SK-N-SH treated with all-trans-retinoic acid at 6 μM for 48 hours (cell line): ENCODE data around the gene IDUA.
"Not testable (repeated sequence)": the region's sequence is repeated elsewhere in the genome, so short reads cannot be mapped to it uniquely, and the experiment has no call there.

Source experiments
- ATAC-seq: fragments of 200-7000 bp; cut with Tn5 transposase; 3 replicates; pipeline ENCODE4 v1.9.1; 2020; ENCODE audit warnings: mild to moderate bottlenecking, moderate library complexity
- ARNTL ChIP-seq: fragments of 450-650 bp; formaldehyde crosslinking; IDR thresholded peaks from 2 replicates; pipeline ENCODE4 v1.5.0; 2020; ENCODE audit warnings: low read depth, mild to moderate bottlenecking, moderate library complexity, borderline replicate concordance
- BACH2 ChIP-seq: fragments of 250-450 bp; sonication (Bioruptor Pico); IDR thresholded peaks from 2 replicates; pipeline ENCODE4 v1.9.0; 2021; ENCODE audit warnings: mild to moderate bottlenecking, borderline replicate concordance
- CREB5 ChIP-seq: fragments of 250-450 bp; sonication (Bioruptor Pico); IDR thresholded peaks from 2 replicates; pipeline ENCODE4 v1.5.1; 2020; ENCODE audit warnings: low read depth, mild to moderate bottlenecking, moderate library complexity
- CSDC2 ChIP-seq: fragments of 250-450 bp; sonication (Bioruptor Pico); IDR thresholded peaks from 2 replicates; pipeline ENCODE4 v1.5.0; 2020; ENCODE audit warnings: mild to moderate bottlenecking, moderate library complexity
- CSRNP3 ChIP-seq: fragments of 250-450 bp; sonication (Bioruptor Pico); IDR thresholded peaks from 2 replicates; pipeline ENCODE4 v1.5.1; 2021; ENCODE audit warnings: mild to moderate bottlenecking, moderate library complexity
- ESRRG ChIP-seq: fragments of 250-450 bp; sonication (Bioruptor Pico); IDR thresholded peaks from 2 replicates; pipeline ENCODE4 v1.6.1; 2021; ENCODE audit warnings: mild to moderate bottlenecking
- GLIS3 ChIP-seq: fragments of 250-450 bp; sonication (Bioruptor Pico); IDR thresholded peaks from 2 replicates; pipeline ENCODE4 v1.5.0; 2020; ENCODE audit warnings: mild to moderate bottlenecking, moderate library complexity
- ISL1 ChIP-seq: fragments of 250-450 bp; sonication (Bioruptor Pico); IDR thresholded peaks from 2 replicates; pipeline ENCODE4 v2.1.2; 2022; ENCODE audit warnings: mild to moderate bottlenecking, moderate library complexity
- OSR1 ChIP-seq: fragments of 250-450 bp; sonication (Bioruptor Pico); IDR thresholded peaks from 2 replicates; pipeline ENCODE4 v1.8.0; 2022; ENCODE audit warnings: moderate library complexity, mild to moderate bottlenecking, inconsistent platforms
- PATZ1 ChIP-seq: fragments of 250-450 bp; sonication (Bioruptor Pico); IDR thresholded peaks from 2 replicates; pipeline ENCODE4 v1.8.0; 2020; ENCODE audit warnings: mild to moderate bottlenecking, moderate library complexity, borderline replicate concordance
- POU6F1 ChIP-seq: fragments of 250-450 bp; sonication (Bioruptor Pico); IDR thresholded peaks from 2 replicates; pipeline ENCODE4 v1.8.0; 2021; ENCODE audit warnings: low read depth, mild to moderate bottlenecking, moderate library complexity, borderline replicate concordance
- PPARA ChIP-seq: fragments of 250-450 bp; sonication (Bioruptor Pico); IDR thresholded peaks from 2 replicates; pipeline ENCODE4 v1.5.0; 2020; ENCODE audit warnings: mild to moderate bottlenecking, borderline replicate concordance
- RARB ChIP-seq: fragments of 250-450 bp; sonication (Bioruptor Pico); IDR thresholded peaks from 2 replicates; pipeline ENCODE4 v1.8.0; 2021; ENCODE audit warnings: mild to moderate bottlenecking, moderate library complexity
- SNAI2 ChIP-seq: fragments of 250-450 bp; sonication (Bioruptor Pico); IDR thresholded peaks from 2 replicates; pipeline ENCODE4 v1.5.0; 2020; ENCODE audit warnings: mild to moderate bottlenecking, moderate library complexity
- TOX ChIP-seq: fragments of 250-450 bp; sonication (Bioruptor Pico); IDR thresholded peaks from 2 replicates; pipeline ENCODE4 v1.8.0; 2021; ENCODE audit warnings: mild to moderate bottlenecking, moderate library complexity, borderline replicate concordance
- TSHZ2 ChIP-seq: fragments of 250-450 bp; sonication (Bioruptor Pico); IDR thresholded peaks from 2 replicates; pipeline ENCODE4 v1.5.0; 2020; ENCODE audit warnings: mild to moderate bottlenecking, moderate library complexity
- ZC3H10 ChIP-seq: fragments of 250-450 bp; sonication (Bioruptor Pico); IDR thresholded peaks from 2 replicates; pipeline ENCODE4 v1.5.1; 2021; ENCODE audit warnings: mild to moderate bottlenecking, moderate library complexity
- ZFP3 ChIP-seq: fragments of 250-450 bp; sonication (Bioruptor Pico); IDR thresholded peaks from 2 replicates; pipeline ENCODE4 v1.5.0; 2020; ENCODE audit warnings: mild to moderate bottlenecking, moderate library complexity
- ZFP30 ChIP-seq: fragments of 450-650 bp; formaldehyde crosslinking; IDR thresholded peaks from 2 replicates; pipeline ENCODE4 v1.5.0; 2022; ENCODE audit warnings: mild to moderate bottlenecking, moderate library complexity
- ZNF565 ChIP-seq: fragments of 450-650 bp; formaldehyde crosslinking; conservative IDR thresholded peaks from 2 replicates; pipeline ENCODE4 v1.5.0; 2020; ENCODE audit warnings: low read depth, mild to moderate bottlenecking, moderate library complexity
- ZNF8 ChIP-seq: fragments of 450-650 bp; formaldehyde crosslinking; IDR thresholded peaks from 2 replicates; pipeline ENCODE4 v1.5.0; 2020; ENCODE audit warnings: mild to moderate bottlenecking, moderate library complexity

The IDUA gene

GRCh38 chr4:1049591-1049905, 62.7 kb downstream of the IDUA start (continued):
- no peak for TF ChIP-seq CREB5 (CRISPR knock-in tag)
- TF ChIP-seq GLIS3 (CRISPR knock-in tag), result no peak

GRCh38 chr4:1050486-1051213, 63.8 kb downstream of the IDUA start:
- TF ChIP-seq ISL1 (CRISPR knock-in tag) (no peak), ARNTL (CRISPR knock-in tag) (no peak), ZNF565 (no peak), CSDC2 (CRISPR knock-in tag) (no peak)
- ATAC-seq, result no peak

- no peak for ATAC-seq
- TF ChIP-seq SNAI2 (CRISPR knock-in tag), result no peak
- TF ChIP-seq, all 23 proteins: peak for 0
These were observed 64.6 kb downstream of the IDUA start for GRCh38 chr4:1051472-1051871.

GRCh38 chr4:1052231-1052671, 65.4 kb downstream of the IDUA start:
- TF ChIP-seq POU6F1 (no peak), ISL1 (CRISPR knock-in tag) (no peak), ARNTL (CRISPR knock-in tag) (no peak), ZFP3 (CRISPR knock-in tag) (no peak), BACH2 (CRISPR knock-in tag) (no peak), ZC3H10 (CRISPR knock-in tag) (no peak), SNAI2 (CRISPR knock-in tag) (no peak)
- ATAC-seq, result no peak

GRCh38 chr4:1053080-1053661, 66.3 kb downstream of the IDUA start:
- TF ChIP-seq TSHZ2 (CRISPR knock-in tag) (no peak), ESRRG (CRISPR knock-in tag) (no peak), ZFP30 (CRISPR knock-in tag) (no peak), TOX (no peak), PATZ1 (CRISPR knock-in tag) (no peak), RARB (CRISPR knock-in tag) (no peak), CSRNP3 (CRISPR knock-in tag) (no peak), GLIS3 (CRISPR knock-in tag) (no peak), PPARA (CRISPR knock-in tag) (no peak), SNAI2 (CRISPR knock-in tag) (no peak), OSR1 (CRISPR knock-in tag) (no peak), ZNF8 (CRISPR knock-in tag) (no peak), ARNTL (CRISPR knock-in tag) (no peak), BACH2 (CRISPR knock-in tag) (no peak), ZC3H10 (CRISPR knock-in tag) (no peak)
- peak; percentile 42 for ATAC-seq

GRCh38 chr4:1053891-1054290, 67.0 kb downstream of the IDUA start:
- ATAC-seq, result not testable (repeated sequence)
